Measurements from ENCODE around the gene CIAO3.

GRCh38 chr16:761625-762513, 21.1 kb upstream of the CIAO3 start:
- no peak for TF ChIP-seq CTCF (IDR thresholded peaks at IDR 0.05)
- TF ChIP-seq POLR2A (IDR thresholded peaks at IDR 0.05): no peak

Measured in prostate gland (tissue), 2 donors.